HG03354 (cell line): ENCODE measurements around the gene RPL19.
"Not testable (repeated sequence)": the region's sequence is repeated elsewhere in the genome, so short reads cannot be mapped to it uniquely, and the experiment has no call there.

Experiments
- ATAC-seq: cut with Tn5 transposase; IDR thresholded peaks from one replicate; pipeline ENCODE4 v1.9.1; 2021; ENCODE audit warnings: mild to moderate bottlenecking; ENCODE audit not compliant: unreplicated experiment, poor library complexity, severe bottlenecking

Gene RPL19

DNA sequence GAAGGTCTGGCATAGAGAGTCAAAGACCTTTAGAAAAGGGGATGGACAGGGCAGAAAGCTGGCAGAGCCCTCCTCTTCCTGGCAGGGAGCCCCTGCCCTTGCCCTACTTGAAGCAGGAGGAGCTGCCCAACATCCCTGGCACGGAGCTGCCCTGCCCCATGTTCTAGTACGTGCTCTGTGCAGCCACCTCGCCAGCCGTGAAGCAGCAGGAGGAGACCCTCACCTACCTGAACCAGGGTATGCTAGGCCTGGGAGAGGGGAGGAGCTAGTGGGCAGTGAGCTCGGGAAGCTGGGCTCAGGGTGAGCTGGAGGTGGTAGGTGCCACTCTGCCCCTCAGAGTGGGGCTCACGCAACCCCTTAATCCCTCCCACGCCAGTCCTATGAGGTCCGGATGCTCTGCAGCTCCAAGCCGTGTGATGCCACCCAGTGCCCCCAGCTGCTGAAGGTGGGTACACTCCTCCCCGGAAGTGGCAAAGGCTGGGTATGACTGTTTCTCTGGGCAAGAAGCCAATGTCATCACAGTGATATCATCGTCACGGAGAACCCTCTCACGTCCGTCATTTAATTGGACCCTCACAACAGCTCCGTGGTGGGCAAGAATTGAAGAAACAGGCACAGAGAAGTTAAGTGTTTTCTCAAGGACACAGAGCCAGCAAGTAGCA is 38.4 kb downstream of the RPL19 start:
- no peak for ATAC-seq

DNA sequence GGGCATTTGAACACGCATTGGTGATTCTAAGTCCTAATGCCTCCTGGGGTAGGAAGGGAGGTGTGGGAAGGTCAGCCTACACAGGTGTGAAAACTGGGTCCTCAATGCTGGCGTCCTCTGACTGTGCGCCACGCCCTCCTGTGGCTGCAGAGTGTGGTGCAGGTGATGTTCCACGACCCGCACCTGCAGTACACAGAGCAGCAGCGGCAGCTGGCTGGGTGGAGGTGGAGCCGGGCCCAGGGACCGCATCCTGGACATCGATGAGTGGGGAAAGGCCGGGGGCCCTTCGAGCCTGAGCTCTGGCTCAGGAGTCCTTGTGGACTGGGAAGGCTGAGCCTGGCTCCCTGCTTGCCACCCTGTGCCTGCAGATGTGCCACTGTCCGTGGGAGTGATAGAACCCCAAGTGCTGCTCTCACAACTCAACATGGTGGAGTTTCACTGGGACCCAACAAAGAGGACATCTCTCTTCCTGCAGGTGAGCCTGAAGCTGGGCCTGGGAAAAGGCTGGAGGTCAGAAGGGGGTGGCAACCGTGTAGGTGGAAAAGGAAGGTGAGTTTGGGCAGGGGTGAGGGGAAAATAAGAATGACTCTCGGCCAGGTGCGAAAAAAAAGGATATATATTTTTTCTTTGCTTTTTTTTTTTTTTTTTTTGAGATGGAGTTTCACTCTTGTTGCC is 39.7 kb downstream of the RPL19 start:
- ATAC-seq = no peak

DNA sequence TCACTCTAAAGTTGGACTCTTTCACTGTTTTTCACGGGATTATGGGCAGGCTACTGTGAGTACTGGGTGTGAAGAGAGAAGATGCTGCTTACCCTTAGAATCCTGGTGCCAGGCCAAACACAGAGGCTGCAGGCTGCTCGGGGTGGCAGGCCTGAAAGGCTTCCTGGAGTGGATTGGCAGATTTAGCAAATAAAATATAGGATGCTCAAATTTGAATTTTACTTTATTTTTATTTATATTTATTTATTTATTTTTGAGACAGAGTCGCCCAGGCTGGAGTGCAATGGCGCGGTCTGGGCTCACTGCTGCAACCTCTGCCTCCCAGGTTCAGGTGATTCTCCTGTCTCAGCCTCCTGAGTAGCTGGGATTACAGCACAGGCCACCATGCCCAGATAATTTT is 40.5 kb downstream of the RPL19 start:
- ATAC-seq = no peak

DNA sequence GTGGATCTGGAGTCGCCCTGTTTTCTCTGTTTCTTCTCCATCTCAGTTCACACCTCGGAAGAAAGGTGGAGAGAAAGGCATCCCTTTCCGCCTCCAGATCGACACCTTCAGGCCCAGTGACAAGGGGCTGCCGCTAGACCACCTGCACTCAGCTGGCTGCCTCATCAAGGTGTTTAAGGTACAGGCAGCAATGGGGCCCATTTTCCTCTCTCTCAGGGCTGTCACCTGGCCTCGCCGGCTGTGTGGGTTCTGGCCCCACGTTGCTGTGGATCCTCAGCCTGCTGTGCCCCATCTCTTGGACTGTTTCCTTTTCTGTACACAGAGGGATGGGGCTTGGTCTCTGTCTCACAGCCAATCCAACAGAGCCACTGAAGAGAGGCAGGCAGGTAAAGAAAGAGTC is 43.1 kb downstream of the RPL19 start:
- no peak for ATAC-seq

DNA sequence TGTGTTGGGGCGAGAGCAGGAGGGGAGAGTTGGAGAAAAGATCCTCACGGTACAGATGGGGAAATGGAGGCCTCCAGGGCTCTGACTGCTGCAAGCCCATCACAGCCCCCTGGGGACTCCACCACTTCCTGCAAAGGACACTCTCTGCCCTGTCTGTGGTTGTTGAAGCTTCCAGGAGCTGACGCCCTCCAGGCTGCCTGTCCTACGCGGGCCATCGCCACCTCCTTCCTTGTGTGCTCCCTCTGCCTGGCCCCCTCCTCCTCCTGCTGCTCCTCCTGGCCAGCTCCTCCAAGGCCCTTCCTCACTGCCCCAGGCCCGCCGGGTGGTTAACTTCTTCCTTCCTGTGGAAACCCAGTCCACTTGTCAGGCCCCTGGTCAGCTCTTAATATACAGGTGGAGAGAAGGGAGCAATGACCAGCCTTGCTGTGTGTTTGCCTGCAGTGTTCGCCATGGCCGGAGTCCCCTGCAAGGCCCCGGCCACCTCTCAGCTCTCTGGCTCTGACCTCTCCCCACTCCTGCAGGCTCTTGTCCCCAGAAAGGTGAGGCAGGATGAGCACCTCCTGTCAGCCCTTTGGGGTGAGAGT is 44.0 kb downstream of the RPL19 start:
- no peak for ATAC-seq

DNA sequence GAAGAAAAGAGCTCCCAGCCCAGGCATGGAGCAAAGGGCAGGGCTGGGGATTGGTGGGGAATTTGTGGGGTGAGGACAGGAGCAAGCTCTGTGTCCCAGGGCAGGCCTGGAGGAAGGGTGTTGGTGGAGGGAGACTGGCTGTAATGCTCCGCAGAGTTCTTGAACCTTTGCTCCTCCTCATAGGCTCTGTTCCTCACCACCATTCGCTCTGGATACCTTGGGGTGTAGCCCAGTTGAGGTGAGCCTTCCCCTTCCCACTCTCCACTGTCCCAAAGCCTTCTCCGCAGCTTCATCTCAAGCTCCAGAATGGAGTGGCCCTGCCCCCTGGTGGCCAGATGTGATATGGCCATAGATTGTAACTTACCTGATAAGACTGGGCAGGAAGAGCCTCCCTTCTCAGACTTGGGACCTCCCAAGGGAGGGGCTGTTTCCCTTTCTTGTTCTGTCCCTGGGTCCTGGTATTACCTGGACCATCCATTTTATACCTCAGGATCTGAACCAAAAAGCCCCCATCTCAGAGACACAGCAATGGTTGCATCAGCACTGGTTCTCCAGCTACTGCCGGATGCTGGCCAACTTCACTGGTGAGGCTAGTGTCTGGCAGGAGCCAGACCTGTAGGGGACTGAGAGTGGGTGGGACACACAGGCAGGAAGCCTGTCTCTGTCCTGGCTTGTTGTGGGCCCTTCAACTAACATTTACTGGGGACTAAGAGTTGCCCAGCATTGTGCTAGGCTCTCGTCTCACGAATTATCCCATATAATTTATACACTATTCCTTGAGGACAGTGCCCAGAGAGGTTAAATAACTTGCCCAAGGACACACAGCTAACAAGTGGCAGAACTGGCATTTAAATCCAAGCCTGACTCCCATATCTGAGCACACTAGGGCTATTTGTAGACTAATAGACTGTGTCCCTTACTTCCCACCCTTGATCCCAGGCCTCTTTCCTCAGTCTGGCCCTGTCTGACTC is 44.8 kb downstream of the RPL19 start:
- ATAC-seq = no peak

DNA sequence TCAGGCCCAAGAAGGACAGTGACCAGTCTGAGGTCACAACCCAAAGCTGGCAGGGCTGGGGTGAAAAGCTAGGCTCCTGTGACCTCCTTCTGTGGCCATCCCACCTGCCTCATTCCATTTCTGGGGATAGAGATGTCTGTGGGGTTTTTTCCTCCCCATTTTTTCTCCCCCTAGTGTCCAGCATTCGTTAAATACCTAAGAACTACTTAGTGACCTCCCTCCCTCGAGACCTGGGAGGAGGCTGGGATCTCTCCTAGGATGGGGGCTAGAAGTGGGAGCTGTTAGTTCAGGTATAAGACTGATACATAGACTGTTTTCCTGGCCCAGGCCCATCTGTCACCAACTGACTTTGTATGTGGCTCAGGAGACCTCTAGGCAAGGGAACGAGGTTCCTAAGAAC is 46.2 kb downstream of the RPL19 start:
- ATAC-seq = no peak

DNA sequence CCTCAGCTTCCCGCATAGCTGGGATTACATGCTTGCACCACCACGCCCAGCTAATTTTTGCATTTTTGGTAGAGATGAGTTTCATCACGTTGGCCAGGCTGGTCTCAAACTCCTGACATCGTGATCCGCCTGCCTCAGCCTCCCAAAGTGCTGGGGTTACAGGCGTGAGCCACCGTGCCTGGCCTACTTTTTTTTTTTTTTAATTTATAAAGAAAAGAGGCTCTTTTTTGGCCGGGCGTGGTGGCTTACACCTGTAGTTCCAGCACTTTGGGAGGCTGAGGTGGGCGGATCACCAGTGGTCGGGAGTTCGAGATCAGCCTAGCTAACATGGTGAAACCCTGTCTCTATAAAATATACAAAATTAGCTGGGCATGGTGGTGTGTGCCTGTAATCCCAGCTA is 50.0 kb downstream of the RPL19 start:
- ATAC-seq = not testable (repeated sequence)

DNA sequence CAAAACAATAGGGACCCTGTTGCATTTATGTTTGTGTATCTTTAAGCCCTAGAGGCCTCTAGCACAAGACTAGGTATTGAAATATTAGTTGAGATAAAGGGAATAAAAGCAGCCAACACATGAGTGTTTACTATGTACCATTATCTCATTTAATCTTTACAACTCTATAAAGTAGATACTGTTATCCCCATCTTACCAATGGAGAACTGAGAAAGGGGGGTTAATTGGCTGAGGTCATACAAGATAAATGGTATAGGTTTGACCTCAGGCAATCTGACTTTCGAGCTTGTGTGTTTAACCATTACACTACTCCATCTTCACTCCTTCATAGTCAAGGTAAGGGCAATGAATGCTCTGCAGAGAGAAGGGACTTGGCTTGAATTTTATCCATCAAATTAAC is 51.9 kb downstream of the RPL19 start:
- no peak for ATAC-seq

DNA sequence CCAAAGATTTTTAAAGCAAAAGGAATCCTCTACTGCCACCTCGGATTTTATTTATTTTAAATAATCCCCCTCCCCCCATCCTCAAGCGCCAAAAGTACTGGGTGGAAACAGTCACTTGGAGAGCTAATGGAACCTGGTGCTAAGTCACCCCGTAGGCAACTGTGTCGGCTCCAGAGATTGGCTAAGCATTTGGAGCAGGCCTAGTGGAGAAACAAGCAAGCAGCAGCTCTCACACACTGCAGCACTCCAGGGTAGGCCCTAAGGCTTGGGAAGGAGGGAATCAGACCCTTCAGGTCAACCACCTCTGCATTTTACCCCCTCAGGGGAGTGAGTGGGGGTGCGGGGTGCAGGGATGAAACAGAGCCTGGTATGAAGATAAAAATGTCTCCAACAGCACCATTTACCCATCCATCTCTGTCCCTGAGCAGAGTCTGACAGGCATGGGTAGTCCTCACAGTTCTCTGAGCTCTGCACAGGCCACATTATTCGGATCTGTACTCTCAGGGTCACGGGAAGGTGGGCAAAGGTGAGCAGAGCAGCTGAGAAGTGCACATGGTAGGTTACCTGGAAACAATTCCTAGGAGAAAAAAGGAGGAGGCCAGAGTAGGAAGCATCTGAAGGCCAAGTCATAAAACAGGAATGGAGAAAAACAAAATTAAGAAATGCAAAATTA is 52.8 kb downstream of the RPL19 start:
- ATAC-seq = no peak
